Astrocyte (in vitro differentiated cells and primary cell): ENCODE measurements around the gene PGBD4. TPM values are rescaled to one million over a fixed set of nuclear protein-coding genes. Genes with fewer than 3 reads are reported as not detected.

ENCODE experiments used
- DNase-seq: peaks from one replicate; pipeline ENCODE4 v3.0.0-alpha.2; 2010; ENCODE audit warnings: low read depth
- FAIRE-seq: peaks from 2 replicates; lab custom pipeline; 2011; peaks lifted over from hg19 to GRCh38; lab: Jason Lieb, UNC
- H2AFZ ChIP-seq: 2 replicates; pipeline ENCODE4 v1.6.0; 2012; ENCODE audit warnings: low read depth, low read length, inconsistent platforms
- H3K27ac ChIP-seq: 2 replicates; pipeline ENCODE4 v1.5.1; 2011; ENCODE audit warnings: low read depth, low read length, inconsistent platforms
- H3K27me3 ChIP-seq: 2 replicates; pipeline ENCODE4 v1.6.0; 2011; ENCODE audit warnings: low read length, inconsistent platforms; ENCODE audit not compliant: insufficient read depth
- H3K36me3 ChIP-seq: 2 replicates; pipeline ENCODE4 v1.5.1; 2011; ENCODE audit warnings: low read length, inconsistent platforms; ENCODE audit not compliant: insufficient read depth
- H3K4me1 ChIP-seq: 2 replicates; pipeline ENCODE4 v1.5.1; 2011; ENCODE audit warnings: low read length, inconsistent platforms; ENCODE audit not compliant: insufficient read depth
- H3K4me2 ChIP-seq: 2 replicates; pipeline ENCODE4 v1.6.0; 2012; ENCODE audit warnings: low read length, inconsistent platforms
- H3K4me3 ChIP-seq: 2 replicates; pipeline ENCODE4 v1.5.1; 2011; ENCODE audit warnings: low read depth, mild to moderate bottlenecking, low read length, inconsistent platforms; ENCODE audit not compliant: insufficient read depth
- H3K79me2 ChIP-seq: 2 replicates; pipeline ENCODE4 v1.6.0; 2012; ENCODE audit warnings: mild to moderate bottlenecking, low read length, inconsistent platforms; ENCODE audit not compliant: insufficient read depth
- H3K9ac ChIP-seq: 2 replicates; pipeline ENCODE4 v1.6.0; 2012; ENCODE audit warnings: mild to moderate bottlenecking, low read length, inconsistent platforms
- H3K9me3 ChIP-seq: 2 replicates; pipeline ENCODE4 v1.5.1; 2012; ENCODE audit warnings: low read depth, mild to moderate bottlenecking, low read length, inconsistent platforms; ENCODE audit not compliant: insufficient read depth
- H4K20me1 ChIP-seq: 2 replicates; pipeline ENCODE4 v1.6.0; 2012; ENCODE audit warnings: low read length, inconsistent platforms; ENCODE audit not compliant: insufficient read depth
- H3K27ac Mint-ChIP-seq: one replicate; pipeline ENCODE4 v1.8.0; 2021; ENCODE audit warnings: mild to moderate bottlenecking, mixed read lengths; ENCODE audit not compliant: unreplicated experiment
- H3K27me3 Mint-ChIP-seq: one replicate; pipeline ENCODE4 v1.8.0; 2021; ENCODE audit warnings: low read depth, mixed read lengths; ENCODE audit not compliant: unreplicated experiment
- H3K36me3 Mint-ChIP-seq: one replicate; pipeline ENCODE4 v1.8.0; 2021; ENCODE audit warnings: low read depth, mixed read lengths; ENCODE audit not compliant: unreplicated experiment
- H3K4me1 Mint-ChIP-seq: one replicate; pipeline ENCODE4 v1.8.0; 2021; ENCODE audit warnings: low read depth, mixed read lengths; ENCODE audit not compliant: unreplicated experiment
- H3K4me3 Mint-ChIP-seq: one replicate; pipeline ENCODE4 v1.8.0; 2021; ENCODE audit warnings: mild to moderate bottlenecking, moderate library complexity, mixed read lengths; ENCODE audit not compliant: unreplicated experiment
- H3K9me3 Mint-ChIP-seq: one replicate; pipeline ENCODE4 v1.8.0; 2021; ENCODE audit warnings: mild to moderate bottlenecking, mixed read lengths; ENCODE audit not compliant: unreplicated experiment
- CTCF ChIP-seq: IDR thresholded peaks from 2 replicates; pipeline ENCODE4 v1.5.1; 2011; ENCODE audit warnings: low read depth, mild to moderate bottlenecking, inconsistent platforms, low read length, moderate library complexity; ENCODE audit not compliant: insufficient read depth
- EZH2 ChIP-seq: IDR thresholded peaks from 2 replicates; pipeline ENCODE4 v1.6.1; 2012; ENCODE audit warnings: mild to moderate bottlenecking, low read length, inconsistent platforms; ENCODE audit not compliant: insufficient read depth
- total RNA-seq: library from RNA; stranded (reverse); gene quantifications from 2 replicates; pipeline ENCODE4 v1.2.1, GENCODE V29; 2021

Gene PGBD4
- total RNA-seq, 1 donor from 2014 or later = 1.4 TPM

GRCh38 chr15:34109797-34110663 is 8.1 kb downstream of the PGBD4 start:
- Mint-ChIP-seq H3K27me3 (no peaks in the 10 kb centered on the region), H3K9me3 (no peaks in the 10 kb centered on the region), H3K36me3 (peaks cover 2% of the 10 kb centered on the region), H3K4me3 (peak overlapping the region; percentile 13), H3K4me1 (no peaks in the 10 kb centered on the region), H3K27ac (no peak overlapping the region)
- Histone ChIP-seq H4K20me1 (no peaks in the 10 kb centered on the region), H3K4me1 (no peaks in the 10 kb centered on the region), H3K4me2 (no peak overlapping the region), H3K9ac (no peak overlapping the region), H3K36me3 (no peaks in the 10 kb centered on the region), H3K27ac (no peak overlapping the region), H3K27me3 (no peaks in the 10 kb centered on the region), H3K9me3 (no peaks in the 10 kb centered on the region), H2AFZ (no peak overlapping the region), H3K4me3 (no peak overlapping the region), H3K79me2 (no peaks in the 10 kb centered on the region)
- TF ChIP-seq CTCF (peak; percentile 81), EZH2 (no peak)
- FAIRE-seq = no peak
- DNase-seq = peak; percentile 6

DNA sequence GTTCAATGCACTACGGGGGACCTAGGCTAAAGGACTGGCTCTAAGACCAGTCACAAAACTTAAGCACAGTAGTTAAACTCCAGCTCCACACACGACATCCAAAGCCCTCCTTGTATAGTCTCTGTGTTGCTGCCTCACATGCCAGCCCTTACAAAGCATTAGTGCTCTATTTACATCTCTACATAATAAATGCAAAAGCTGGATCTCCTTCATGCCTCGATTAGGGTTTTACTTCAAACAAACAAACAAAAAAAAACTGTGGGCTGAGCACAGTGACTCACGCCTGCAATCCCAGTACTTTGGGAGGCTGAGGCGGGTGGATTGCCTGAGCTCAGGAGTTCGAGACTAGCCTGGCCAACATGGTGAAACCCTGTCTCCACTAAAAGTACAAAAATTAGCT is 9.6 kb downstream of the PGBD4 start:
- no peaks in the 10 kb centered on the region for H3K79me2 ChIP-seq
- Mint-ChIP-seq H3K27me3 (no peaks in the 10 kb centered on the region), H3K36me3 (peaks cover 2% of the 10 kb centered on the region), H3K27ac (no peak overlapping the region), H3K4me3 (no peak overlapping the region), H3K9me3 (no peaks in the 10 kb centered on the region), H3K4me1 (no peaks in the 10 kb centered on the region)
- H3K4me2 ChIP-seq = no peak overlapping the region
- no peak overlapping the region for H3K4me3 ChIP-seq
- no peak overlapping the region for H2AFZ ChIP-seq
- no peak for DNase-seq
- FAIRE-seq = no peak
- no peaks in the 10 kb centered on the region for H4K20me1 ChIP-seq
- H3K9me3 ChIP-seq = no peaks in the 10 kb centered on the region
- no peak overlapping the region for H3K9ac ChIP-seq
- H3K36me3 ChIP-seq = no peaks in the 10 kb centered on the region
- no peak overlapping the region for H3K27ac ChIP-seq
- no peaks in the 10 kb centered on the region for H3K27me3 ChIP-seq
- TF ChIP-seq CTCF = no peak
- no peak for TF ChIP-seq EZH2
- H3K4me1 ChIP-seq = no peaks in the 10 kb centered on the region

- Histone ChIP-seq H3K4me2 (no peak overlapping the region), H3K27ac (no peak overlapping the region), H3K36me3 (no peaks in the 10 kb centered on the region), H2AFZ (no peak overlapping the region), H3K79me2 (no peaks in the 10 kb centered on the region), H3K9me3 (no peaks in the 10 kb centered on the region), H3K27me3 (no peaks in the 10 kb centered on the region), H3K4me3 (no peak overlapping the region), H3K4me1 (no peaks in the 10 kb centered on the region), H4K20me1 (no peaks in the 10 kb centered on the region), H3K9ac (no peak overlapping the region)
- Mint-ChIP-seq H3K4me3 (no peak overlapping the region), H3K4me1 (no peaks in the 10 kb centered on the region), H3K9me3 (no peaks in the 10 kb centered on the region), H3K27me3 (no peaks in the 10 kb centered on the region), H3K27ac (no peak overlapping the region), H3K36me3 (peaks cover 2% of the 10 kb centered on the region)
- no peak for FAIRE-seq
- no peak for TF ChIP-seq CTCF
- TF ChIP-seq EZH2 = no peak
- no peak for DNase-seq
Measured at GRCh38 chr15:34114215-34114614, 12.3 kb downstream of the PGBD4 start.
